Tibial nerve (tissue), 3 donors: ENCODE data around the gene AGGF1.

ENCODE experiments used
- CTCF ChIP-seq, 5 experiments: fragments of 200-600 bp in 3 of 5; fragments of 450-650 bp in 2 of 5; sonication (generic) in 3 of 5; IDR thresholded peaks; one replicate each; pipeline ENCODE4 v1.5.1; 2016 to 2019; ENCODE audit warnings: antibody characterized with exemption in 5 of 5, mild to moderate bottlenecking in 3 of 5, moderate library complexity in 2 of 5
- POLR2A ChIP-seq, 2 donors: fragments of 450-650 bp; IDR thresholded peaks; one replicate each; pipeline ENCODE4 v1.6.1; 2017; ENCODE audit warnings: antibody characterized with exemption in 2 of 2, mild to moderate bottlenecking in 2 of 2, moderate library complexity in 2 of 2

GRCh38 chr5:77031891-77032290 is 1.7 kb downstream of the AGGF1 start:
- TF ChIP-seq CTCF (IDR thresholded peaks at IDR 0.05) (no peak), POLR2A (IDR thresholded peaks at IDR 0.05) (no peak)
